Activated CD4-positive, alpha-beta memory T cell treated with anti-CD3 and anti-CD28 coated beads, Interleukin-2, amount 10 ng/mL, durations not matched to agents 7 days and 5 days (primary cell): ENCODE results near the gene MAD1L1. TPM values are rescaled to one million over a fixed set of nuclear protein-coding genes. Genes with fewer than 3 reads are reported as not detected.

ENCODE experiments used
- CTCF ChIA-PET: fragments of 350-600 bp; sonication (Branson Sonifier 250); formaldehyde crosslinking; loops from one replicate; lab custom pipeline; 2021; ENCODE audit warnings: antibody characterized with exemption, inconsistent platforms; lab: Charles Lee
- POLR2A ChIA-PET: fragments of 350-600 bp; sonication (Branson Sonifier 250); formaldehyde crosslinking; loops from one replicate; lab custom pipeline; 2021; ENCODE audit warnings: antibody characterized with exemption; lab: Charles Lee
- DNase-seq: peaks from one replicate; pipeline ENCODE4 v3.0.0-alpha.2; 2020
- H3K27ac Mint-ChIP-seq: one replicate; pipeline ENCODE4 v1.8.0; 2021; ENCODE audit warnings: mild to moderate bottlenecking, mixed read lengths
- H3K27me3 Mint-ChIP-seq: one replicate; pipeline ENCODE4 v1.8.0; 2021; ENCODE audit warnings: mixed read lengths
- H3K36me3 Mint-ChIP-seq: one replicate; pipeline ENCODE4 v1.8.0; 2021; ENCODE audit warnings: low read depth, mixed read lengths
- H3K4me1 Mint-ChIP-seq: one replicate; pipeline ENCODE4 v1.8.0; 2021; ENCODE audit warnings: mixed read lengths
- H3K4me3 Mint-ChIP-seq: one replicate; pipeline ENCODE4 v1.8.0; 2021; ENCODE audit warnings: mild to moderate bottlenecking, mixed read lengths
- H3K9me3 Mint-ChIP-seq: one replicate; pipeline ENCODE4 v1.8.0; 2021; ENCODE audit warnings: mixed read lengths
- total RNA-seq, 2 experiments: library from RNA; stranded (reverse); gene quantifications; one replicate each; pipeline ENCODE4 v1.2.3, GENCODE V29; 2021

The MAD1L1 gene
- total RNA-seq, 2 experiments from 2014 or later: 120 to 136 TPM

- Mint-ChIP-seq H3K36me3 (no peaks in the 10 kb centered on the region), H3K4me3 (no peak overlapping the region), H3K27ac (no peak overlapping the region), H3K9me3 (no peaks in the 10 kb centered on the region), H3K27me3 (no peaks in the 10 kb centered on the region), H3K4me1 (no peaks in the 10 kb centered on the region)
- DNase-seq: no peak
- ChIA-PET POLR2A (no interaction called here), CTCF (interaction anchor here (0.6 kb wide), 1 partner anchor 353 kb away, joined by 3 read pairs; no protein-coding TSS in a partner anchor)
Measured at GRCh38 chr7:1993776-1994740, 238.7 kb downstream of the MAD1L1 start.

- Mint-ChIP-seq H3K27me3 (no peaks in the 10 kb centered on the region), H3K36me3 (no peaks in the 10 kb centered on the region), H3K4me1 (no peaks in the 10 kb centered on the region), H3K4me3 (no peak overlapping the region), H3K27ac (no peak overlapping the region), H3K9me3 (no peaks in the 10 kb centered on the region)
- DNase-seq: no peak
- ChIA-PET CTCF (interaction anchor here (0.6 kb wide), 1 partner anchor 354 kb away, joined by 3 read pairs; no protein-coding TSS in a partner anchor), POLR2A (no interaction called here)
Measured at GRCh38 chr7:1993031-1993695, 239.6 kb downstream of the MAD1L1 start.

- ChIA-PET POLR2A (no interaction called here), CTCF (interaction anchor here (0.5 kb wide), 1 partner anchor 328 kb away, joined by 3 read pairs; no protein-coding TSS in a partner anchor)
- Mint-ChIP-seq H3K27me3 (no peaks in the 10 kb centered on the region), H3K27ac (no peak overlapping the region), H3K9me3 (no peaks in the 10 kb centered on the region), H3K4me3 (no peak overlapping the region), H3K4me1 (peaks cover 4% of the 10 kb centered on the region), H3K36me3 (no peaks in the 10 kb centered on the region)
- DNase-seq: no peak
Measured at GRCh38 chr7:1992554-1992953, 240.2 kb downstream of the MAD1L1 start.

GRCh38 chr7:1990001-1990670, 242.6 kb downstream of the MAD1L1 start:
- no peak for DNase-seq
- Mint-ChIP-seq H3K27ac (no peak overlapping the region), H3K27me3 (no peaks in the 10 kb centered on the region), H3K36me3 (peaks cover 10% of the 10 kb centered on the region), H3K9me3 (no peaks in the 10 kb centered on the region), H3K4me1 (peaks cover 24% of the 10 kb centered on the region), H3K4me3 (no peak overlapping the region)
- ChIA-PET CTCF (no interaction called here), POLR2A (no interaction called here)

GRCh38 chr7:1989049-1989860, 243.5 kb downstream of the MAD1L1 start:
- DNase-seq: no peak
- H3K27me3 Mint-ChIP-seq: no peaks in the 10 kb centered on the region
- ChIA-PET POLR2A (no interaction called here), CTCF (no interaction called here)
- no peaks in the 10 kb centered on the region for H3K9me3 Mint-ChIP-seq
- H3K4me1 Mint-ChIP-seq: peaks cover 28% of the 10 kb centered on the region
- H3K4me3 Mint-ChIP-seq: no peak overlapping the region
- peaks cover 10% of the 10 kb centered on the region for H3K36me3 Mint-ChIP-seq
- no peak overlapping the region for H3K27ac Mint-ChIP-seq

GRCh38 chr7:1988533-1988930, 244.2 kb downstream of the MAD1L1 start:
- no peaks in the 10 kb centered on the region for H3K27me3 Mint-ChIP-seq
- no peaks in the 10 kb centered on the region for H3K9me3 Mint-ChIP-seq
- H3K4me3 Mint-ChIP-seq: no peak overlapping the region
- H3K36me3 Mint-ChIP-seq: peaks cover 10% of the 10 kb centered on the region
- POLR2A ChIA-PET: no interaction called here
- DNase-seq: no peak
- peaks cover 28% of the 10 kb centered on the region for H3K4me1 Mint-ChIP-seq
- CTCF ChIA-PET: no interaction called here
- H3K27ac Mint-ChIP-seq: no peak overlapping the region

- H3K27ac Mint-ChIP-seq: peak overlapping the region; percentile 52
- H3K4me3 Mint-ChIP-seq: no peak overlapping the region
Measured at GRCh38 chr7:1987591-1988532, 244.9 kb downstream of the MAD1L1 start.

GRCh38 chr7:1987084-1987535, 245.6 kb downstream of the MAD1L1 start:
- no peak for DNase-seq
- CTCF ChIA-PET: interaction anchor here (1.0 to 1.3 kb wide), 4 partner anchors 47 to 208 kb away, joined by 3 to 9 read pairs (median 4); no protein-coding TSS in a partner anchor
- Mint-ChIP-seq H3K27ac (peak overlapping the region; percentile 93), H3K4me1 (peaks cover 28% of the 10 kb centered on the region), H3K27me3 (no peaks in the 10 kb centered on the region), H3K36me3 (peaks cover 10% of the 10 kb centered on the region), H3K4me3 (no peak overlapping the region), H3K9me3 (no peaks in the 10 kb centered on the region)
- POLR2A ChIA-PET: interaction anchor here (0.9 to 4.4 kb wide), 3 partner anchors 43 to 64 kb away, joined by 3 to 42 read pairs (median 5); no protein-coding TSS in a partner anchor

More at GRCh38 chr7:1987591-1988532, 244.9 kb downstream of the MAD1L1 start:
- ChIA-PET CTCF (no interaction called here), POLR2A (interaction anchor here (4.4 kb wide), 1 partner anchor 48 kb away, joined by 42 read pairs; no protein-coding TSS in a partner anchor)
- Mint-ChIP-seq H3K4me1 (peaks cover 28% of the 10 kb centered on the region), H3K9me3 (no peaks in the 10 kb centered on the region), H3K36me3 (peaks cover 10% of the 10 kb centered on the region), H3K27me3 (no peaks in the 10 kb centered on the region)
- no peak for DNase-seq

- H3K27me3 Mint-ChIP-seq: no peaks in the 10 kb centered on the region
- CTCF ChIA-PET: interaction anchor here (0.6 to 1.3 kb wide), 6 partner anchors 46 to 362 kb away, joined by 3 to 9 read pairs (median 4); no protein-coding TSS in a partner anchor
- H3K4me1 Mint-ChIP-seq: peaks cover 28% of the 10 kb centered on the region
- H3K36me3 Mint-ChIP-seq: peaks cover 10% of the 10 kb centered on the region
- no peaks in the 10 kb centered on the region for H3K9me3 Mint-ChIP-seq
- peak overlapping the region; percentile 32 for H3K4me3 Mint-ChIP-seq
- peak; percentile 66 for DNase-seq
- H3K27ac Mint-ChIP-seq: peak overlapping the region; percentile 93
- POLR2A ChIA-PET: interaction anchor here (0.9 to 4.4 kb wide), 4 partner anchors 39 to 63 kb away, joined by 3 to 42 read pairs (median 4); no protein-coding TSS in a partner anchor
Measured at GRCh38 chr7:1986366-1987083, 246.2 kb downstream of the MAD1L1 start.

GRCh38 chr7:1985936-1986335, 246.8 kb downstream of the MAD1L1 start:
- Mint-ChIP-seq H3K4me3 (no peak overlapping the region), H3K27ac (peak overlapping the region; percentile 65), H3K9me3 (no peaks in the 10 kb centered on the region), H3K27me3 (no peaks in the 10 kb centered on the region), H3K4me1 (peaks cover 28% of the 10 kb centered on the region), H3K36me3 (peaks cover 10% of the 10 kb centered on the region)
- POLR2A ChIA-PET: interaction anchor here (1.2 to 4.4 kb wide), 3 partner anchors 38 to 63 kb away, joined by 3 to 42 read pairs (median 5); no protein-coding TSS in a partner anchor
- CTCF ChIA-PET: interaction anchor here (0.6 to 1.3 kb wide), 6 partner anchors 46 to 362 kb away, joined by 3 to 9 read pairs (median 4); no protein-coding TSS in a partner anchor
- DNase-seq: no peak
